ENCODE data around the gene EMID1. TPM values are rescaled to one million over a fixed set of nuclear protein-coding genes. Genes with fewer than 3 reads are reported as not detected.
A peak's percentile ranks its signal among the peaks of the same experiment; 100 is the strongest.

Gene EMID1
- polyA plus RNA-seq, 1 experiment: 1.1 TPM

- POLR2A ChIA-PET: no interaction called here
- CTCF ChIA-PET: interaction anchor here (0.7 to 2.4 kb wide), 5 partner anchors 8 to 86 kb away, joined by 3 to 7 read pairs (median 4); no protein-coding TSS in a partner anchor
- H3K27ac ChIP-seq (ENCODE audit: low read depth, low read length): peak overlapping the region; percentile 57
- no peak for DNase-seq (ENCODE audit: low read depth, low spot score)
- H3K4me3 ChIP-seq (ENCODE audit: low read depth, low read length): 0 out of 2 replicates have a peak overlapping the region, but pooled peaks have one; percentile 20
- no peaks in the 10 kb centered on the region; the same call in 1 of the 2 replicates for H3K9me3 ChIP-seq (ENCODE audit: control insufficient read depth, insufficient read depth, low read length)
- TF ChIP-seq CTCF (IDR thresholded peaks at IDR 0.05; ENCODE audit: low read depth, low read length): no peak
- no peaks in the 10 kb centered on the region for H3K27me3 ChIP-seq (ENCODE audit: control insufficient read depth, insufficient read depth, low read length)
Measured at GRCh38 chr22:29305836-29306174, 100.1 kb downstream of the EMID1 start.

- H3K27me3 ChIP-seq (ENCODE audit: control insufficient read depth, insufficient read depth, low read length): no peaks in the 10 kb centered on the region
- H3K9me3 ChIP-seq (ENCODE audit: control insufficient read depth, insufficient read depth, low read length): no peaks in the 10 kb centered on the region; the same call in 1 of the 2 replicates
- peak within 1 kb of the TSS; percentile 57 for H3K27ac ChIP-seq (ENCODE audit: low read depth, low read length)
- peak; percentile 64 for TF ChIP-seq CTCF (IDR thresholded peaks at IDR 0.05; ENCODE audit: low read depth, low read length)
- peak; percentile 33 for DNase-seq (ENCODE audit: low read depth, low spot score)
- ChIA-PET CTCF (interaction anchor here (0.6 to 2.4 kb wide), 10 partner anchors 9 to 86 kb away, joined by 3 to 7 read pairs (median 4); no protein-coding TSS in a partner anchor), POLR2A (interaction anchor here (0.5 to 1.1 kb wide), 5 partner anchors 10 to 51 kb away, joined by 3 to 8 read pairs (median 3); partner anchors contain the start of gene EWSR1)
- peak within 1 kb of the TSS; percentile 76 for H3K4me3 ChIP-seq (ENCODE audit: low read depth, low read length)
Measured at GRCh38 chr22:29306175-29306834, 100.6 kb downstream of the EMID1 start, which contains the start of gene GAS2L1. Gene GAS2L1 (plus strand): TSS chr22:29306650. CDS start chr22:29308106, 1,456 bp downstream.

GRCh38 chr22:29306835-29307595 is 101.3 kb downstream of the EMID1 start:
- no peaks in the 10 kb centered on the region for H3K27me3 ChIP-seq (ENCODE audit: control insufficient read depth, insufficient read depth, low read length)
- H3K9me3 ChIP-seq (ENCODE audit: control insufficient read depth, insufficient read depth, low read length): no peaks in the 10 kb centered on the region; the same call in 1 of the 2 replicates
- ChIA-PET CTCF (interaction anchor here (0.6 to 2.4 kb wide), 7 partner anchors 9 to 42 kb away, joined by 3 to 7 read pairs (median 4); no protein-coding TSS in a partner anchor), POLR2A (interaction anchor here (0.6 to 1.1 kb wide), 4 partner anchors 10 to 50 kb away, joined by 3 to 8 read pairs (median 3); partner anchors contain the start of gene EWSR1)
- DNase-seq (ENCODE audit: low read depth, low spot score): no peak
- H3K4me3 ChIP-seq (ENCODE audit: low read depth, low read length): peak overlapping the region; percentile 76
- no peak for TF ChIP-seq CTCF (IDR thresholded peaks at IDR 0.05; ENCODE audit: low read depth, low read length)
- peak overlapping the region; percentile 52 for H3K27ac ChIP-seq (ENCODE audit: low read depth, low read length)

GRCh38 chr22:29307596-29308147 is 102.0 kb downstream of the EMID1 start:
- Histone ChIP-seq H3K27me3 (ENCODE audit: control insufficient read depth, insufficient read depth, low read length) (no peaks in the 10 kb centered on the region), H3K9me3 (ENCODE audit: control insufficient read depth, insufficient read depth, low read length) (no peaks in the 10 kb centered on the region; the same call in 1 of the 2 replicates), H3K4me3 (ENCODE audit: low read depth, low read length) (peak overlapping the region; percentile 76), H3K27ac (ENCODE audit: low read depth, low read length) (no peak overlapping the region)
- CTCF ChIA-PET: interaction anchor here (2.4 kb wide), 1 partner anchor 10 kb away, joined by 7 read pairs; no protein-coding TSS in a partner anchor
- no peak for DNase-seq (ENCODE audit: low read depth, low spot score)
- POLR2A ChIA-PET: no interaction called here
- no peak for TF ChIP-seq CTCF (IDR thresholded peaks at IDR 0.05; ENCODE audit: low read depth, low read length)
